KMS-11 (cell line): ENCODE measurements around the gene LSAMP.

ENCODE experiments used
- H2AFZ ChIP-seq: fragments of 200-600 bp; sonication (generic); 2 replicates; pipeline ENCODE4 v1.6.1; 2016; ENCODE audit warnings: antibody characterized with exemption, mixed run types, low read depth
- H3K27ac ChIP-seq: fragments of 200-600 bp; sonication (generic); 2 replicates; pipeline ENCODE4 v1.6.1; 2016; ENCODE audit warnings: mild to moderate bottlenecking, mixed run types
- H3K27me3 ChIP-seq: fragments of 200-600 bp; sonication (generic); 2 replicates; pipeline ENCODE4 v1.6.1; 2017; ENCODE audit warnings: mild to moderate bottlenecking, low read depth, mixed run types, moderate library complexity; ENCODE audit not compliant: insufficient read depth
- H3K36me3 ChIP-seq: fragments of 200-600 bp; sonication (generic); 2 replicates; pipeline ENCODE4 v1.6.1; 2017; ENCODE audit warnings: mild to moderate bottlenecking, mixed run types; ENCODE audit not compliant: insufficient read depth
- H3K4me1 ChIP-seq: fragments of 200-600 bp; sonication (generic); 2 replicates; pipeline ENCODE4 v1.6.1; 2016; ENCODE audit warnings: mild to moderate bottlenecking, low read depth, mixed run types; ENCODE audit not compliant: poor library complexity, severe bottlenecking
- H3K4me2 ChIP-seq: fragments of 200-600 bp; sonication (generic); 2 replicates; pipeline ENCODE4 v1.7.0; 2016; ENCODE audit warnings: mild to moderate bottlenecking, mixed run types
- H3K4me3 ChIP-seq: fragments of 200-600 bp; sonication (generic); IDR thresholded peaks from 2 replicates; pipeline ENCODE4 v1.6.1; 2017; ENCODE audit warnings: low read depth, low read length, mixed read lengths; ENCODE audit not compliant: insufficient read depth
- H3K79me2 ChIP-seq: fragments of 200-600 bp; sonication (generic); 2 replicates; pipeline ENCODE4 v1.6.1; 2016; ENCODE audit warnings: low read depth, mixed run types; ENCODE audit not compliant: insufficient read depth
- H3K9ac ChIP-seq: fragments of 200-600 bp; sonication (generic); 2 replicates; pipeline ENCODE4 v1.6.1; 2016; ENCODE audit warnings: mild to moderate bottlenecking, mixed run types
- H4K20me1 ChIP-seq: fragments of 200-600 bp; sonication (generic); 2 replicates; pipeline ENCODE4 v1.6.1; 2016; ENCODE audit warnings: mild to moderate bottlenecking, mixed run types; ENCODE audit not compliant: insufficient read depth
- CTCF ChIP-seq: fragments of 200-600 bp; sonication (generic); conservative IDR thresholded peaks from 2 replicates; pipeline ENCODE4 v1.6.1; 2017; ENCODE audit warnings: low read depth, mild to moderate bottlenecking, antibody characterized with exemption, low read length, moderate library complexity, mixed read lengths

Gene LSAMP

GRCh38 chr3:115814006-115814405, 631.3 kb downstream of the LSAMP start:
- no peaks in the 10 kb centered on the region for H3K27me3 ChIP-seq
- TF ChIP-seq CTCF: no peak
- no peaks in the 10 kb centered on the region for H4K20me1 ChIP-seq
- no peaks in the 10 kb centered on the region for H3K4me1 ChIP-seq
- H2AFZ ChIP-seq: no peak overlapping the region
- no peak overlapping the region for H3K4me2 ChIP-seq
- no peak overlapping the region for H3K27ac ChIP-seq
- no peaks in the 10 kb centered on the region for H3K36me3 ChIP-seq
- H3K4me3 ChIP-seq: no peak overlapping the region
- H3K9ac ChIP-seq: no peak overlapping the region
- no peaks in the 10 kb centered on the region for H3K79me2 ChIP-seq

GRCh38 chr3:115808816-115809215, 636.5 kb downstream of the LSAMP start:
- no peaks in the 10 kb centered on the region for H4K20me1 ChIP-seq
- no peaks in the 10 kb centered on the region for H3K4me1 ChIP-seq
- H2AFZ ChIP-seq: no peak overlapping the region
- no peaks in the 10 kb centered on the region for H3K27me3 ChIP-seq
- H3K79me2 ChIP-seq: no peaks in the 10 kb centered on the region
- TF ChIP-seq CTCF: no peak
- no peak overlapping the region for H3K27ac ChIP-seq
- no peak overlapping the region for H3K9ac ChIP-seq
- H3K4me3 ChIP-seq: no peak overlapping the region
- no peak overlapping the region for H3K4me2 ChIP-seq
- H3K36me3 ChIP-seq: no peaks in the 10 kb centered on the region

- Histone ChIP-seq H4K20me1 (no peaks in the 10 kb centered on the region), H2AFZ (no peak overlapping the region), H3K4me1 (no peaks in the 10 kb centered on the region), H3K4me2 (no peak overlapping the region), H3K79me2 (no peaks in the 10 kb centered on the region), H3K27me3 (no peaks in the 10 kb centered on the region), H3K4me3 (no peak overlapping the region), H3K36me3 (no peaks in the 10 kb centered on the region), H3K9ac (no peak overlapping the region), H3K27ac (no peak overlapping the region)
- TF ChIP-seq CTCF: no peak
Observed at GRCh38 chr3:115808244-115808643, 637.0 kb downstream of the LSAMP start.

- H3K4me1 ChIP-seq: no peaks in the 10 kb centered on the region
Observed at GRCh38 chr3:115806501-115806900, 638.8 kb downstream of the LSAMP start.

More at GRCh38 chr3:115806501-115806900, 638.8 kb downstream of the LSAMP start:
- no peak for TF ChIP-seq CTCF
- no peak overlapping the region for H3K9ac ChIP-seq
- H3K27ac ChIP-seq: no peak overlapping the region
- H3K27me3 ChIP-seq: no peaks in the 10 kb centered on the region
- no peaks in the 10 kb centered on the region for H4K20me1 ChIP-seq
- H2AFZ ChIP-seq: no peak overlapping the region
- H3K4me3 ChIP-seq: no peak overlapping the region
- H3K36me3 ChIP-seq: no peaks in the 10 kb centered on the region
- H3K79me2 ChIP-seq: no peaks in the 10 kb centered on the region
- H3K4me2 ChIP-seq: no peak overlapping the region
